HEK293 (cell line): ENCODE measurements around the gene CLN6.

Source experiments
- CTCF ChIA-PET: fragments of 350-600 bp; formaldehyde crosslinking; extraction: SDS; loops from one replicate; lab custom pipeline; 2021; ENCODE audit warnings: antibody characterized with exemption; lab: Yijun Ruan, JAX
- POLR2A ChIA-PET: fragments of 300-600 bp; formaldehyde crosslinking; extraction: SDS; loops from one replicate; lab custom pipeline; 2020; ENCODE audit warnings: antibody characterized with exemption, inconsistent platforms; lab: Yijun Ruan, JAX
- H3K27ac ChIP-seq: fragments of 200-500 bp; sonication (Bioruptor generic); 2 replicates; pipeline ENCODE4 v1.5.1; 2014; ENCODE audit warnings: low read depth, low read length, control low read depth, inconsistent platforms; ENCODE audit errors: extremely low read depth
- H3K36me3 ChIP-seq, 2 experiments: fragments of 200-500 bp in 1 of 2; sonication (Bioruptor generic) in 1 of 2; 1 replicate in 1 of 2; 2 replicates in 1 of 2; pipeline ENCODE4 v1.5.1; 2014 to 2017; ENCODE audit warnings: inconsistent platforms in 2 of 2, low read length in 2 of 2; ENCODE audit not compliant: control insufficient read depth in 2 of 2, insufficient read depth in 1 of 2
- H3K4me1 ChIP-seq: fragments of 200-500 bp; sonication (Bioruptor generic); 2 replicates; pipeline ENCODE4 v1.5.1; 2014; ENCODE audit warnings: mild to moderate bottlenecking, low read length, inconsistent platforms; ENCODE audit not compliant: control insufficient read depth, insufficient read depth
- H3K4me3 ChIP-seq: 2 replicates; pipeline ENCODE4 v1.5.1; 2011; ENCODE audit warnings: low read depth, mild to moderate bottlenecking, control low read depth, low read length, moderate library complexity
- H3K9me3 ChIP-seq: fragments of 200-500 bp; sonication (Bioruptor generic); 2 replicates; pipeline ENCODE4 v1.5.1; 2014; ENCODE audit warnings: low read depth, low read length, inconsistent platforms; ENCODE audit not compliant: control insufficient read depth, insufficient read depth
- GLI2 ChIP-seq: fragments of 450-650 bp; formaldehyde crosslinking; IDR thresholded peaks from 2 replicates; pipeline ENCODE4; 2017; ENCODE audit warnings: missing biosample characterization, missing genetic modification characterization, low read depth, borderline replicate concordance
- GLIS2 ChIP-seq: fragments of 450-650 bp; formaldehyde crosslinking; IDR thresholded peaks from 2 replicates; pipeline ENCODE4 v1.5.1; 2016; ENCODE audit warnings: missing biosample characterization, missing genetic modification characterization
- KLF10 ChIP-seq: fragments of 450-650 bp; IDR thresholded peaks from 2 replicates; pipeline ENCODE4 v1.5.1; 2018; ENCODE audit warnings: missing biosample characterization, mild to moderate bottlenecking, missing genetic modification characterization
- MYNN ChIP-seq: fragments of 450-650 bp; formaldehyde crosslinking; IDR thresholded peaks from 2 replicates; pipeline ENCODE4 v1.5.1; 2016; ENCODE audit warnings: missing biosample characterization, missing genetic modification characterization, borderline replicate concordance
- MZF1 ChIP-seq: fragments of 450-650 bp; formaldehyde crosslinking; IDR thresholded peaks from 2 replicates; pipeline ENCODE4 v1.5.1; 2017; ENCODE audit warnings: missing biosample characterization, missing genetic modification characterization, borderline replicate concordance
- TRIM28 ChIP-seq: IDR thresholded peaks from 2 replicates; pipeline ENCODE4 v1.6.1; 2011; ENCODE audit warnings: low read length, control low read depth, borderline replicate concordance
- WT1 ChIP-seq: fragments of 450-650 bp; formaldehyde crosslinking; IDR thresholded peaks from 2 replicates; pipeline ENCODE4 v1.5.1; 2016; ENCODE audit warnings: missing biosample characterization, missing genetic modification characterization
- ZBTB20 ChIP-seq: fragments of 450-650 bp; formaldehyde crosslinking; IDR thresholded peaks from 2 replicates; pipeline ENCODE4 v1.5.1; 2016; ENCODE audit warnings: missing biosample characterization, missing genetic modification characterization
- ZFP3 ChIP-seq: fragments of 450-650 bp; formaldehyde crosslinking; IDR thresholded peaks from 2 replicates; pipeline ENCODE4 v1.5.1; 2016; ENCODE audit warnings: low read depth, missing biosample characterization, missing genetic modification characterization
- ZIC2 ChIP-seq: fragments of 450-650 bp; formaldehyde crosslinking; IDR thresholded peaks from 2 replicates; pipeline ENCODE4 v1.5.1; 2016; ENCODE audit warnings: missing biosample characterization, missing genetic modification characterization
- ZNF10 ChIP-seq: fragments of 450-650 bp; formaldehyde crosslinking; IDR thresholded peaks from 2 replicates; pipeline ENCODE4 v1.5.1; 2017; ENCODE audit warnings: missing biosample characterization, missing genetic modification characterization
- ZNF132 ChIP-seq: fragments of 450-650 bp; formaldehyde crosslinking; IDR thresholded peaks from 2 replicates; pipeline ENCODE4 v1.5.1; 2017; ENCODE audit warnings: missing biosample characterization, missing genetic modification characterization, borderline replicate concordance
- ZNF138 ChIP-seq: fragments of 450-650 bp; formaldehyde crosslinking; IDR thresholded peaks from 2 replicates; pipeline ENCODE4 v1.5.1; 2016; ENCODE audit warnings: missing biosample characterization, missing genetic modification characterization, borderline replicate concordance
- ZNF155 ChIP-seq: fragments of 450-650 bp; formaldehyde crosslinking; IDR thresholded peaks from 2 replicates; pipeline ENCODE4 v1.5.1; 2016; ENCODE audit warnings: missing biosample characterization, missing genetic modification characterization
- ZNF169 ChIP-seq: fragments of 450-650 bp; formaldehyde crosslinking; IDR thresholded peaks from 2 replicates; pipeline ENCODE4 v1.5.1; 2016; ENCODE audit warnings: missing biosample characterization, missing genetic modification characterization
- ZNF214 ChIP-seq: fragments of 450-650 bp; formaldehyde crosslinking; IDR thresholded peaks from 2 replicates; pipeline ENCODE4 v1.5.1; 2017; ENCODE audit warnings: missing biosample characterization, mild to moderate bottlenecking, missing genetic modification characterization, borderline replicate concordance
- ZNF239 ChIP-seq: fragments of 450-650 bp; formaldehyde crosslinking; IDR thresholded peaks from 2 replicates; pipeline ENCODE4 v1.5.1; 2016; ENCODE audit warnings: missing biosample characterization, missing genetic modification characterization
- ZNF248 ChIP-seq: fragments of 450-650 bp; formaldehyde crosslinking; IDR thresholded peaks from 2 replicates; pipeline ENCODE4 v1.5.1; 2017; ENCODE audit warnings: missing biosample characterization, missing genetic modification characterization
- ZNF266 ChIP-seq: fragments of 450-650 bp; formaldehyde crosslinking; IDR thresholded peaks from 2 replicates; pipeline ENCODE4 v1.5.1; 2016; ENCODE audit warnings: missing biosample characterization, missing genetic modification characterization, low read depth
- ZNF302 ChIP-seq: fragments of 450-650 bp; formaldehyde crosslinking; IDR thresholded peaks from 2 replicates; pipeline ENCODE4 v1.5.1; 2016; ENCODE audit warnings: missing biosample characterization, missing genetic modification characterization, low read depth
- ZNF341 ChIP-seq: fragments of 450-650 bp; formaldehyde crosslinking; IDR thresholded peaks from 2 replicates; pipeline ENCODE4; 2016; ENCODE audit warnings: low read depth, missing biosample characterization, missing genetic modification characterization
- ZNF350 ChIP-seq: fragments of 450-650 bp; formaldehyde crosslinking; IDR thresholded peaks from 2 replicates; pipeline ENCODE4 v1.5.0; 2017; ENCODE audit warnings: missing biosample characterization, mild to moderate bottlenecking, missing genetic modification characterization
- ZNF423 ChIP-seq: fragments of 450-650 bp; formaldehyde crosslinking; IDR thresholded peaks from 2 replicates; pipeline ENCODE4 v1.5.1; 2016; ENCODE audit warnings: missing biosample characterization, missing genetic modification characterization
- ZNF585B ChIP-seq: fragments of 450-650 bp; formaldehyde crosslinking; IDR thresholded peaks from 2 replicates; pipeline ENCODE4 v1.5.1; 2016; ENCODE audit warnings: missing biosample characterization, missing genetic modification characterization
- ZNF610 ChIP-seq: fragments of 450-650 bp; formaldehyde crosslinking; IDR thresholded peaks from 2 replicates; pipeline ENCODE4 v1.5.1; 2016; ENCODE audit warnings: missing biosample characterization, missing genetic modification characterization, borderline replicate concordance
- ZNF792 ChIP-seq: fragments of 450-650 bp; formaldehyde crosslinking; IDR thresholded peaks from 2 replicates; pipeline ENCODE4 v1.5.1; 2016; ENCODE audit warnings: missing biosample characterization, missing genetic modification characterization
- TF ChIP-seq, protein P1 (sequence below): fragments of 450-650 bp; formaldehyde crosslinking; IDR thresholded peaks from 2 replicates; pipeline ENCODE4 v1.5.1; 2016; ENCODE audit warnings: missing biosample characterization, missing genetic modification characterization
- TF ChIP-seq, protein P2 (sequence below): IDR thresholded peaks from 2 replicates; pipeline ENCODE4 v1.6.1; 2011; ENCODE audit warnings: mild to moderate bottlenecking, low read depth, low read length, borderline replicate concordance
- TF ChIP-seq, protein P3 (sequence below): fragments of 450-650 bp; formaldehyde crosslinking; IDR thresholded peaks from 2 replicates; pipeline ENCODE4 v1.5.1; 2016; ENCODE audit warnings: missing biosample characterization, missing genetic modification characterization
- TF ChIP-seq, protein P4 (sequence below): fragments of 450-650 bp; formaldehyde crosslinking; IDR thresholded peaks from 2 replicates; pipeline ENCODE4 v1.5.1; 2016; ENCODE audit warnings: missing biosample characterization, missing genetic modification characterization

Gene CLN6

DNA sequence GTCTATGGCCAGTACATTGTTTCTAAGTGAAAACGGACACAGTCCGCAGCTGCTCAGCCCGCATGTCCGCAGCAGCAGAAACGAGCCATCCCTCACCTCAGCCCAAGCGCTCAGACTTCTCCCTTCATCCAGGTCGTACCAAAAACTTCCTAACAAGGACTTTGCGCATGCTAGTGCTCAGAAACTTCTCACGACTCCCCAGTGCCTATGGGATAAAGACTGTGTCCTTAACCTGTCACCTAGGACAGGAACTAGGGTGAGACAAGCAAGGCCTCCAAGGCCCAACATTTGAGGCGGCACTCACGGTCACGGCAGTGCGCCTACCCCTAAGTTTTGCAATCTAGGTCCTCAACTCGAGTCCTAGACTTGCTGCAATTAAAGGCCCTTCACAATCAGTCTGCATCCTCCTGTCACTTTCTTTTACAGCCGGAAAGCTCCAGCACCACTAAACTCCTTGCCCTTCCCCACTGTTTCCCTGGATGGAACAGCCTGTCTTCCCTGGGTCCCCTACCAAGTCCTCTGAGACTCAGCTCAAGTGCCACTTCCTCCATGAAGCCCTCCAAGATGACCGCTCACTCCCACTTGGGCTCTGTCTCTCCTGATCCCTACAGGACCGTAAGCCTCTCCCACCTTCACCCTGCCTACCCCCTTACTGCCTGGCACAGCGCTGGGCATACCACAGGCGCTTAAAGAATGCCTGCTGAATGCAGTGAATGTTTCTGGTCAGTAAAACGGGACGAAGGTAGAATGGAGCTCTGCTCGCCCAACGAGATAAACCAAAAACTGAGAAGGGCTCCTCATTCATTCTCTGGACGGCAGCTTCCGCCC, 1.2 kb downstream of the CLN6 start (continued):
- TF ChIP-seq ZNF155 (no peak), ZNF266 (tag by site-specific recombination) (no peak), GLI2 (tag by site-specific recombination) (no peak), ZFP3 (tag by site-specific recombination) (no peak), ZNF138 (tag by site-specific recombination) (no peak), ZNF214 (tag by site-specific recombination) (no peak), ZNF341 (tag by site-specific recombination) (peak; percentile 83), ZNF423 (tag by site-specific recombination) (no peak), GLIS2 (tag by site-specific recombination) (no peak), TRIM28 (no peak), KLF10 (tag by site-specific recombination) (no peak), MZF1 (tag by site-specific recombination) (no peak)
- TF ChIP-seq, protein P1, sequence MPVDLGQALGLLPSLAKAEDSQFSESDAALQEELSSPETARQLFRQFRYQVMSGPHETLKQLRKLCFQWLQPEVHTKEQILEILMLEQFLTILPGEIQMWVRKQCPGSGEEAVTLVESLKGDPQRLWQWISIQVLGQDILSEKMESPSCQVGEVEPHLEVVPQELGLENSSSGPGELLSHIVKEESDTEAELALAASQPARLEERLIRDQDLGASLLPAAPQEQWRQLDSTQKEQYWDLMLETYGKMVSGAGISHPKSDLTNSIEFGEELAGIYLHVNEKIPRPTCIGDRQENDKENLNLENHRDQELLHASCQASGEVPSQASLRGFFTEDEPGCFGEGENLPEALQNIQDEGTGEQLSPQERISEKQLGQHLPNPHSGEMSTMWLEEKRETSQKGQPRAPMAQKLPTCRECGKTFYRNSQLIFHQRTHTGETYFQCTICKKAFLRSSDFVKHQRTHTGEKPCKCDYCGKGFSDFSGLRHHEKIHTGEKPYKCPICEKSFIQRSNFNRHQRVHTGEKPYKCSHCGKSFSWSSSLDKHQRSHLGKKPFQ (tag by site-specific recombination) = no peak
- TF ChIP-seq, protein P2, sequence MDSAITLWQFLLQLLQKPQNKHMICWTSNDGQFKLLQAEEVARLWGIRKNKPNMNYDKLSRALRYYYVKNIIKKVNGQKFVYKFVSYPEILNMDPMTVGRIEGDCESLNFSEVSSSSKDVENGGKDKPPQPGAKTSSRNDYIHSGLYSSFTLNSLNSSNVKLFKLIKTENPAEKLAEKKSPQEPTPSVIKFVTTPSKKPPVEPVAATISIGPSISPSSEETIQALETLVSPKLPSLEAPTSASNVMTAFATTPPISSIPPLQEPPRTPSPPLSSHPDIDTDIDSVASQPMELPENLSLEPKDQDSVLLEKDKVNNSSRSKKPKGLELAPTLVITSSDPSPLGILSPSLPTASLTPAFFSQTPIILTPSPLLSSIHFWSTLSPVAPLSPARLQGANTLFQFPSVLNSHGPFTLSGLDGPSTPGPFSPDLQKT = no peak
- TF ChIP-seq, protein P3, sequence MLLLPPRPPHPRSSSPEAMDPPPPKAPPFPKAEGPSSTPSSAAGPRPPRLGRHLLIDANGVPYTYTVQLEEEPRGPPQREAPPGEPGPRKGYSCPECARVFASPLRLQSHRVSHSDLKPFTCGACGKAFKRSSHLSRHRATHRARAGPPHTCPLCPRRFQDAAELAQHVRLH (tag by site-specific recombination) = peak; percentile 94

DNA sequence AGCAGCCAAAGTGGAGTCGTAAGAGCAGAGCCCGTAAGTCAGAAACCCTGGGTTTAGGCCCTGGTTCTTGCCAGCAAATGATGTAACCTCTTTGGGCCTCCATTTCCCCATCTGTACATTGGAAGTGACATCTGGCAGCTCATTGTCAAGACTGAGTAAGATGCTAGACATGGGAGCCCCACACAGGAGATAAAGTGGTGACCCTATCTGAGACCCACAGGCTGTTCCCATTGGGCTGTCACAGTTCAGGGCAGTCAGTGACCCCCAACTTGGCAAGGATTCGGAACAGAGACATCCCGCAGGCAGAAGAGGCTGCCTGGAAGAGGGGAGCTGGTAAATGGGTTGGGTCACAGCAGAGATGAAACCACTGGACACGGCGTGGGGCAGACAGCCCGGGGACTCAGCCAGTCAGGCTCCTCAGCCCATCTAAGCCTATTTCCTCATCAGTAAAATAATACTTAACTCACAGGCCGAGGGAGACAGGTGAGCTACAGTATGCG, 1.8 kb downstream of the CLN6 start:
- Histone ChIP-seq H3K4me1 (peaks cover 4% of the 10 kb centered on the region; the same call in 1 of the 2 replicates), H3K9me3 (no peaks in the 10 kb centered on the region), H3K36me3 (peaks cover 4 to 6% of the 10 kb centered on the region in 2 experiments; a peak in 2 of 3 replicates), H3K4me3 (no peak overlapping the region), H3K27ac (no peak overlapping the region; the same call in 1 of the 2 replicates)
- ChIA-PET POLR2A (interaction anchor here (0.5 to 0.8 kb wide), 2 partner anchors 50 to 254 kb away, joined by 3 to 5 read pairs; partner anchors contain the start of gene FEM1B), CTCF (interaction anchor here (1.0 to 1.4 kb wide), 3 partner anchors 25 to 364 kb away, joined by 3 to 4 read pairs (median 3); no protein-coding TSS in a partner anchor)
- no peak for TF ChIP-seq ZNF610 (tag by site-specific recombination)
- TF ChIP-seq WT1 (tag by site-specific recombination) = peak; percentile 5; the same call in 1 of the 2 replicates
- TF ChIP-seq, protein P1 (tag by site-specific recombination) = no peak
- TF ChIP-seq, protein P4, sequence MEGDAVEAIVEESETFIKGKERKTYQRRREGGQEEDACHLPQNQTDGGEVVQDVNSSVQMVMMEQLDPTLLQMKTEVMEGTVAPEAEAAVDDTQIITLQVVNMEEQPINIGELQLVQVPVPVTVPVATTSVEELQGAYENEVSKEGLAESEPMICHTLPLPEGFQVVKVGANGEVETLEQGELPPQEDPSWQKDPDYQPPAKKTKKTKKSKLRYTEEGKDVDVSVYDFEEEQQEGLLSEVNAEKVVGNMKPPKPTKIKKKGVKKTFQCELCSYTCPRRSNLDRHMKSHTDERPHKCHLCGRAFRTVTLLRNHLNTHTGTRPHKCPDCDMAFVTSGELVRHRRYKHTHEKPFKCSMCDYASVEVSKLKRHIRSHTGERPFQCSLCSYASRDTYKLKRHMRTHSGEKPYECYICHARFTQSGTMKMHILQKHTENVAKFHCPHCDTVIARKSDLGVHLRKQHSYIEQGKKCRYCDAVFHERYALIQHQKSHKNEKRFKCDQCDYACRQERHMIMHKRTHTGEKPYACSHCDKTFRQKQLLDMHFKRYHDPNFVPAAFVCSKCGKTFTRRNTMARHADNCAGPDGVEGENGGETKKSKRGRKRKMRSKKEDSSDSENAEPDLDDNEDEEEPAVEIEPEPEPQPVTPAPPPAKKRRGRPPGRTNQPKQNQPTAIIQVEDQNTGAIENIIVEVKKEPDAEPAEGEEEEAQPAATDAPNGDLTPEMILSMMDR = no peak
- TF ChIP-seq ZNF239 (tag by site-specific recombination) = no peak
- no peak for TF ChIP-seq ZNF792 (tag by site-specific recombination)
- TF ChIP-seq ZNF10 = no peak
- TF ChIP-seq ZIC2 = peak; percentile 34; the same call in 1 of the 2 replicates
- TF ChIP-seq ZNF248 (tag by site-specific recombination) = no peak
- no peak for TF ChIP-seq ZNF350
- TF ChIP-seq ZNF585B (tag by site-specific recombination) = no peak
- TF ChIP-seq ZNF169 = no peak
- TF ChIP-seq ZNF214 (tag by site-specific recombination) = no peak
- TF ChIP-seq ZBTB20 (tag by site-specific recombination) = no peak
- TF ChIP-seq ZNF302 (tag by site-specific recombination) = no peak
- no peak for TF ChIP-seq ZNF132
- TF ChIP-seq MYNN = 0 out of 2 replicates have a peak, but pooled peaks have one; percentile 12
